ENCODE measurements around the gene KCNG2. TPM values are rescaled to one million over a fixed set of nuclear protein-coding genes. Genes with fewer than 3 reads are reported as not detected.

Gene KCNG2
- total and polyA plus RNA-seq, 2 of the 4 experiments (the other 2 are of a cell fraction): not detected

- WGBS, 2 experiments (ENCODE audit: extremely low coverage in 2 of 2, insufficient read length in 1 of 2): 88% methylated on average over 19 of the region's 43 CpGs; no CpG with 5 or more reads in 1 of the 2 experiments
- peaks cover 1% of the 10 kb centered on the region; the same call in 1 of the 2 replicates for H3K36me3 ChIP-seq (ENCODE audit: control insufficient read depth, insufficient read depth, low read length)
- in situ Hi-C loops (cut with MboI; ENCODE audit: low sequenced_read_pairs): no loop called here
- H3K9me1 ChIP-seq (ENCODE audit: insufficient read depth, low read length): no peaks in the 10 kb centered on the region
- no peaks in the 10 kb centered on the region; the same call in 1 of the 2 replicates for H3K27me3 ChIP-seq (ENCODE audit: control insufficient read depth, insufficient read depth, low read length)
- H2AK5ac ChIP-seq (ENCODE audit: low read depth, low read length): no peak overlapping the region
- no peak for TF ChIP-seq RFX5 (IDR thresholded peaks at IDR 0.05; ENCODE audit: low read depth, low read length)
- TF ChIP-seq MAFK (IDR thresholded peaks at IDR 0.05; ENCODE audit: low read depth, low read length): no peak
- no peak overlapping the region for H3K14ac ChIP-seq (replicated peaks; ENCODE audit: low read depth, low read length)
- no peak overlapping the region for H3K4me3 ChIP-seq (ENCODE audit: insufficient read depth, low read depth, low read length)
- ATAC-seq (ENCODE audit: low read depth): no peak
- no peak overlapping the region for H2BK20ac ChIP-seq (ENCODE audit: low read depth, low read length)
- H3K23ac ChIP-seq (ENCODE audit: low read depth, low read length): no peak overlapping the region
- no peak overlapping the region for H2BK5ac ChIP-seq (ENCODE audit: low read depth, low read length, poor library complexity, severe bottlenecking)
- H3K4ac ChIP-seq (ENCODE audit: low read depth, low read length): no peak overlapping the region
- H3K18ac ChIP-seq (ENCODE audit: low read depth, low read length): no peak overlapping the region
- H2AFZ ChIP-seq (replicated peaks; ENCODE audit: low read length, poor library complexity): no peak overlapping the region
- no peak overlapping the region for H4K8ac ChIP-seq (ENCODE audit: low read depth in 2 of 2, low read length in 2 of 2)
- no peak overlapping the region for H3K56ac ChIP-seq (ENCODE audit: extremely low read depth, insufficient read depth, low read length)
- H2AK9ac ChIP-seq (replicated peaks; ENCODE audit: low read depth, low read length, poor library complexity): no peak overlapping the region
- no peak for DNase-seq
- no peak overlapping the region for H3K9ac ChIP-seq (ENCODE audit: low read depth, low read length)
- H3K4me2 ChIP-seq (ENCODE audit: low read depth, low read length): no peak overlapping the region
- CTCF ChIA-PET: no interaction called here
- no peaks in the 10 kb centered on the region for H4K20me1 ChIP-seq (ENCODE audit: insufficient read depth, low read length)
- H2BK120ac ChIP-seq (ENCODE audit: low read depth, low read length): no peak overlapping the region
- POLR2A ChIA-PET (ENCODE audit: unreplicated experiment): no interaction called here
- H4K91ac ChIP-seq (ENCODE audit: insufficient read depth, low read depth, low read length): no peak overlapping the region
- dilution Hi-C loops (cut with HindIII; ENCODE audit: low sequenced_read_pairs, unreplicated experiment): no loop called here
- no TSS peak for BruUV-seq (replicated peaks)
- H2BK15ac ChIP-seq (ENCODE audit: low read depth, low read length): no peak overlapping the region
- H3K79me1 ChIP-seq (ENCODE audit: low read depth in 1 of 2, low read length in 2 of 2): no peaks in the 10 kb centered on the region
- H3K27ac ChIP-seq (ENCODE audit: insufficient read depth, low read length): no peak overlapping the region
- intact Hi-C loops (cut with micrococcal nuclease): no loop called here
- no peak overlapping the region for H4K5ac ChIP-seq (ENCODE audit: low read depth, low read length)
- no peaks in the 10 kb centered on the region for H3K4me1 ChIP-seq (ENCODE audit: control insufficient read depth, insufficient read depth, low read length)
- H3K9me3 ChIP-seq (ENCODE audit: control insufficient read depth, insufficient read depth, low read length): no peaks in the 10 kb centered on the region
Measured at GRCh38 chr18:79806976-79807841, 9.5 kb downstream of the KCNG2 start.

Measured in IMR-90 (cell line).